Upper lobe of left lung (tissue), 6 donors: ENCODE data around the gene IFI27L2. TPM values are rescaled to one million over a fixed set of nuclear protein-coding genes. Genes with fewer than 3 reads are reported as not detected.

Experiments used
- ATAC-seq, 2 donors: fragments of 200-7000 bp; cut with Tn5 transposase; one replicate each; pipeline ENCODE4 v1.9.1; 2022; ENCODE audit warnings: mild to moderate bottlenecking in 2 of 2, moderate library complexity in 2 of 2; ENCODE audit not compliant: low FRiP score in 2 of 2
- DNase-seq, 2 donors: peaks; one replicate each; pipeline ENCODE4 v3.0.0-alpha.2; 2019 to 2020
- H3K27ac ChIP-seq, 4 donors: fragments of 200-600 bp; sonication (generic); one replicate each; pipeline ENCODE4 v1.5.1; 2016 to 2019
- H3K27me3 ChIP-seq, 4 donors: fragments of 200-600 bp; sonication (generic); one replicate each; pipeline ENCODE4 v1.5.1; 2017 to 2019
- H3K36me3 ChIP-seq, 4 donors: fragments of 200-600 bp; sonication (generic); one replicate each; pipeline ENCODE4 v1.5.1; 2016 to 2019
- H3K4me1 ChIP-seq, 4 donors: fragments of 200-600 bp; sonication (generic); one replicate each; pipeline ENCODE4 v1.5.1; 2018 to 2019
- H3K4me3 ChIP-seq, 4 donors: fragments of 200-600 bp; sonication (generic); one replicate each; pipeline ENCODE4 v1.5.1; 2017 to 2019; ENCODE audit warnings: mild to moderate bottlenecking in 2 of 4, moderate library complexity in 1 of 4
- H3K9me3 ChIP-seq, 4 donors: fragments of 200-600 bp; sonication (generic); one replicate each; pipeline ENCODE4 v1.5.1; 2018 to 2019
- EP300 ChIP-seq, 4 donors: sonication (generic); formaldehyde crosslinking; IDR thresholded peaks; one replicate each; pipeline ENCODE4 v1.5.1; 2017; ENCODE audit warnings: antibody characterized with exemption in 4 of 4, control low read depth in 2 of 4
- POLR2A ChIP-seq, 4 donors: fragments of 450-650 bp; IDR thresholded peaks; one replicate each; pipeline ENCODE4 v1.5.1; 2016 to 2017; ENCODE audit warnings: antibody characterized with exemption in 4 of 4, mild to moderate bottlenecking in 2 of 4
- POLR2AphosphoS5 ChIP-seq, 2 donors: sonication (generic); formaldehyde crosslinking; IDR thresholded peaks; one replicate each; pipeline ENCODE4 v1.5.1; 2017; ENCODE audit warnings: antibody characterized with exemption in 2 of 2
- WGBS, 2 donors: methylation state at CpG; one replicate each; pipeline ENCODE4 v1.1.5; 2017 to 2018; 5-methylcytosine and 5-hydroxymethylcytosine counted together
- total RNA-seq, 6 donors: library from RNA; depleted of rRNA in 4 of 6; stranded (reverse); fragments of >200 nt in 4 of 6; gene quantifications; one replicate each; pipeline versions ENCODE4 v1.1.0 to v1.2.1, GENCODE V29; 2016 to 2021
- TF ChIP-seq, protein P1 (sequence below), 6 experiments: fragments of 450-650 bp in 4 of 6; fragments of 200-600 bp in 2 of 6; sonication (generic) in 2 of 6; IDR thresholded peaks; one replicate each; pipeline ENCODE4 v1.5.1; 2016 to 2019; ENCODE audit warnings: antibody characterized with exemption in 6 of 6
- donor health status: DM: no; HTN: no; CAD: no; lungs with moderate emphysema.
- donor health status: DM: no; HTN: yes; CAD: no; lungs with severe emphysema.

Gene IFI27L2
- total RNA-seq, 6 donors from 2014 or later: 45.2 to 118 (median 70.8) TPM

DNA sequence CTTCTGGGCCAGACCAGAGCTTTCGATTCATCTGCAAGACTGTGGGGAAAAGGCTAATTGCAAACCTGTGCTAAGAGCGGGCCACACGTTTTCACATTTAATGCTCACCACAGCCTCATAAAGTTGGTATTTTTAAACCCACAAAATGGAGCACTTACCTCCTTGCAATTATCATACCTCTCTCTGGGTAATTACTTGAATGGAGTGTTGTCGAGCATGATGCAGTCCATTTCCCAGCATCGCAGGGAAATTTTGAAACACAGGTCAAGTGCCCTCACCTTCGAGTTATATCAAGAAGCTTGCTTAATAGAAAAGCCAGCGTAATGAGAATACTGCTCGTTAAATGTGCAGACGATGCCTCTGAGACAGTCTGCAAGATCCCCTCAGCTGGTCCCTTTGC lies 8.8 kb upstream of the IFI27L2 start:
- peaks cover 0 to 14% (median 10%) of the 10 kb centered on the region in 4 donors for H3K4me1 ChIP-seq
- DNase-seq: peak in 1 of 2 donors; percentile 65
- peaks cover 0 to 4% (median 0%) of the 10 kb centered on the region in 4 donors for H3K9me3 ChIP-seq
- H3K4me3 ChIP-seq: no peak overlapping the region
- ATAC-seq: no peak
- H3K27ac ChIP-seq: peak overlapping the region in 3 of 4 donors; percentile 54 to 73 (median 67)
- no peaks in the 10 kb centered on the region for H3K27me3 ChIP-seq
- 70 to 83% methylated on average over 8 to 9 of the region's 9 CpGs for WGBS, 2 donors
- H3K36me3 ChIP-seq: no peaks in the 10 kb centered on the region
- TF ChIP-seq POLR2AphosphoS5 (IDR thresholded peaks at IDR 0.05) (peak; percentile 17 to 57), POLR2A (IDR thresholded peaks at IDR 0.05) (no peak), EP300 (IDR thresholded peaks at IDR 0.05) (peak in 3 of 4 donors; percentile 14 to 94 (median 81))
- TF ChIP-seq, protein P1, sequence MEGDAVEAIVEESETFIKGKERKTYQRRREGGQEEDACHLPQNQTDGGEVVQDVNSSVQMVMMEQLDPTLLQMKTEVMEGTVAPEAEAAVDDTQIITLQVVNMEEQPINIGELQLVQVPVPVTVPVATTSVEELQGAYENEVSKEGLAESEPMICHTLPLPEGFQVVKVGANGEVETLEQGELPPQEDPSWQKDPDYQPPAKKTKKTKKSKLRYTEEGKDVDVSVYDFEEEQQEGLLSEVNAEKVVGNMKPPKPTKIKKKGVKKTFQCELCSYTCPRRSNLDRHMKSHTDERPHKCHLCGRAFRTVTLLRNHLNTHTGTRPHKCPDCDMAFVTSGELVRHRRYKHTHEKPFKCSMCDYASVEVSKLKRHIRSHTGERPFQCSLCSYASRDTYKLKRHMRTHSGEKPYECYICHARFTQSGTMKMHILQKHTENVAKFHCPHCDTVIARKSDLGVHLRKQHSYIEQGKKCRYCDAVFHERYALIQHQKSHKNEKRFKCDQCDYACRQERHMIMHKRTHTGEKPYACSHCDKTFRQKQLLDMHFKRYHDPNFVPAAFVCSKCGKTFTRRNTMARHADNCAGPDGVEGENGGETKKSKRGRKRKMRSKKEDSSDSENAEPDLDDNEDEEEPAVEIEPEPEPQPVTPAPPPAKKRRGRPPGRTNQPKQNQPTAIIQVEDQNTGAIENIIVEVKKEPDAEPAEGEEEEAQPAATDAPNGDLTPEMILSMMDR (IDR thresholded peaks at IDR 0.05): no peak

DNA sequence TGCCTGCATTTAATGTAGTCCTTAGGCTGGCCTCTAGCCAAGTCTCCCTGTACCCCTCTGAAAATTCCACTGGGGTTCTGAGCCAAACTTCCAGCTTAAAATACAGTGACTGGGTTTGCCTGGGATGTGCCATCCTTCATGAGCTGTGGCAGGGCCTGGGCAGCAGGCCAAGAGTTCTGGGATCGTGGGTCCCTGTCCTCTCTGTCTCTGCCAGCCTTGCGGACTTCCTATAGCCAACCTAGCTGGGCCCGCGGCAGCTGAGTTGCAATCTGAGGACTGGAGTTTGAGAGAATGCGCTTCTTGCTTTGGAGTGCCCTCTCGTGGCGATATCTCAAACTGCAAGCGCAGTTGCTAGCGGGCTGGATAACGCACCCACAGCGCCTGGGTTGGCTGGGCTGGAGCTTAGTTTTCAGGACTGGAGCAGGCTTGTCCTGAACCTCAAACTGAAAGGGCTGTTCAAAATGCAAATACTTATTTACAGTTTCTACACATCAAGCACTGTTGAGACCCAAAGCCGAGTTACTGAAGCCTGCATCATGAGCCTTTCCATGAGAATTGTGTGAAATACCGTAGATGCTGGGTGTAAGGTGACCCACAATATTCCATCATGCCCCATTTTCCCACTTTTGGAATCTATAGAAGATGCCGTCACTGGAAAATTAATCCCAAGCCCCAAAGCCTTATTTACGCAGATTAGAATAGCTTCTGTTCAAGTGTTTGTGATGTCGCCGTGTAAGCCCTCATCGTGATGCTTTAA lies 7.3 kb upstream of the IFI27L2 start:
- Histone ChIP-seq H3K36me3 (no peaks in the 10 kb centered on the region), H3K4me3 (no peak overlapping the region), H3K4me1 (peaks cover 0 to 14% (median 10%) of the 10 kb centered on the region in 4 donors), H3K9me3 (peaks cover 0 to 4% (median 0%) of the 10 kb centered on the region in 4 donors), H3K27me3 (no peaks in the 10 kb centered on the region), H3K27ac (no peak overlapping the region)
- 28 to 39% methylated on average over 14 to 18 of the region's 18 CpGs for WGBS, 2 donors
- ATAC-seq (peak; percentile 87 to 96), DNase-seq (peak; percentile 29 to 93)
- no peak for TF ChIP-seq EP300 (IDR thresholded peaks at IDR 0.05)
- TF ChIP-seq, protein P1 (IDR thresholded peaks at IDR 0.05): peak; percentile 93 to 97 (median 96)

DNA sequence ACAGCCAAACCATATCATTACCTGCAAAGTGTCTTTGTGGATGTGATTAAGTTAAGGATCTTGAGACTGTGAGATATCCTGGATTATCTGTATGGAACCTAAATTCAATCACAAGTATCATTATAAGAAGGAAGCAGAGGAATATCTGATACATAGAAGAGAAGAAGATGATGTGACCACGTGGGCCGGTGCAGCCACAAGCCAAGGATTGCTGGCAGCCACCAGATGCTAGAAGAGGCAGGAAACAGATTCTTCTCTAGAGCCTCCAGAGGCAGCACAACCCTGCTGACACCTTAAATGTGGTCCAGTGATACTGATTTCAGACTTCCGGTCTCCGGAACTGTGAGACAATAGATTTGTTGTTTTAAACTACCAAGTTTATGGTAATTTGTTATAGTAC lies 6.1 kb upstream of the IFI27L2 start:
- TF ChIP-seq, protein P1 (IDR thresholded peaks at IDR 0.05): no peak
- TF ChIP-seq POLR2AphosphoS5 (IDR thresholded peaks at IDR 0.05) (no peak), EP300 (IDR thresholded peaks at IDR 0.05) (no peak), POLR2A (IDR thresholded peaks at IDR 0.05) (no peak)
- no peak for DNase-seq
- H3K27me3 ChIP-seq: no peaks in the 10 kb centered on the region
- peaks cover 0 to 4% (median 0%) of the 10 kb centered on the region in 4 donors for H3K9me3 ChIP-seq
- no peaks in the 10 kb centered on the region for H3K36me3 ChIP-seq
- H3K4me1 ChIP-seq: peaks cover 2 to 14% (median 10%) of the 10 kb centered on the region in 4 donors
- no peak overlapping the region for H3K4me3 ChIP-seq
- WGBS, 2 donors: 80 to 89% methylated on average over 4 of the region's 4 CpGs
- H3K27ac ChIP-seq: no peak overlapping the region
- ATAC-seq: no peak

DNA sequence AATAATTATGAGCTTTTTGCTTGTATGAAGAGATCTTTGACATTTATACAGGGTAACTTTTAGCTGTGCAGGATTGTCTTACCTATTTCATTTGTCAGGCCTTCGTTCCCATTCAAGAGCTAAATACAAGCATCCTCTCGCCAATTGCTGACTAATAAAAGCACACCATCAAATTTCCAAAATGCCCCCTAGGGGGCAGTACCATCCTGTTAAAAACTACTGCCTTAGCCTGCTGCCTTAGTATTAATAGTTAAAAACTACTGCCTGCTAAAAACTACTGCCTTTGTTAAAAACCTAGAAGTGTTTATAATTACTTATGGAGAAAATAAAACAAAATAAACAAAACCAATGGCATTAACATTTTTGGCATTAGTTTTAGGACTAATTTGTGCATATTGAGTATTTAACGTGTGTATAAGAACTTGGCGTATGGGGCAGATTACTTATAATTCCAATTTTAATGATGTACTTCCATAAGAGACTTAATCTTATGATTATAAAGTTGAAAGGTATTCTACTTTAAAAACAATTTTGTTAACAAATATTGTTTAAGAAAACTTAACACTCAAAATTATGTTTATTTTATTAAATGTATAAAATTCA lies 3.0 kb upstream of the IFI27L2 start:
- 43 to 45% methylated on average over 4 of the region's 4 CpGs for WGBS, 2 donors
- no peak for ATAC-seq
- DNase-seq: peak in 1 of 2 donors; percentile 56

More for the DNA sequence above, 3.0 kb upstream of the IFI27L2 start:
- Histone ChIP-seq H3K27me3 (no peaks in the 10 kb centered on the region), H3K9me3 (peaks cover 0 to 4% (median 0%) of the 10 kb centered on the region in 4 donors), H3K36me3 (no peaks in the 10 kb centered on the region), H3K4me3 (no peak overlapping the region), H3K4me1 (peaks cover 10 to 30% (median 14%) of the 10 kb centered on the region in 4 donors), H3K27ac (no peak overlapping the region)
- TF ChIP-seq, protein P1 (IDR thresholded peaks at IDR 0.05): peak; percentile 30 to 75 (median 69)
- no peak for TF ChIP-seq POLR2AphosphoS5 (IDR thresholded peaks at IDR 0.05)
